ENCODE data around the gene GNAI1.

GRCh38 chr7:80170445-80170844 is 35.8 kb downstream of the GNAI1 start:
- no peak for TF ChIP-seq EZH2 (IDR thresholded peaks at IDR 0.05; ENCODE audit: borderline replicate concordance, low read depth, low read length, severe bottlenecking)
- no peak for TF ChIP-seq CTCF (IDR thresholded peaks at IDR 0.05; ENCODE audit: borderline replicate concordance, extremely low read depth, low read length, poor library complexity, severe bottlenecking)
